ENCODE measurements around the gene SERPINA4.

SERPINA4 gene

DNA sequence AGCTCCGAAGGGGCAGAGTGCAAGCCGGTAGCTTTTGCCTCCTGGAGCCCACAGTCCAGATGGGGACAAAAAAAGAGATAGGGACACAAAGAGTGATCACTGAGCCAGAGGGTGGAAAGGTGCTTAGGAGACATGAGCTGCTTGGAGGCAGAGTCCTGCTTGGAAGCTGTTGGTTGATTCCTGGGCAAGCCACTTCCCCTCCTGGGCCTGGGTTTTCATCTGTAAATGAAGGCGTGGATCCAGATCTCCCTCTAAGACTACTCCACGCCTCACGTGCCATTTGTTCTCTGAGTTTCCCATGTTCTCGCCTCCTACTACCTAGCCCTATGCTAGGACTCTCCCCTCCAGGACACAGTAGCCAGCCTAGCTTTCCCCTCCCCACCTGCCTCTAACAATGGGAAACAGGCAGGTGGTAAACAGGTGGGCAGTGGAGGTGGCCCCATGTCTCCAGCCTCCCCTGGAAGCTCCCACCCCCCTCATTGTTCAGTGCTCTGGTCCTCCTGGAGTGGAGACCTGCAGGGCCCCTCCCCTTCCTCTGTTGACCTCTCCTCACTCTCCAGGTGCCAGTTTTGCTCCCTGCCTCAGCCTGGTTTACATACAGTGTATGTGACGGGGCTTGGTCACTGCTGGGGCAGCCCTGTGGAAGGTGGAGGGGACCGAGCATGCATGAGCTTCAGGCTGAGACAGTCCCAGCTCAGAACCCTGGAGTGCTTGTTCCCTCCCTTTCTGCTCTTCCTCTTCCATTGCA is 54.8 kb downstream of the SERPINA4 start:
- DNase-seq (ENCODE audit: low spot score) = no peak

DNA sequence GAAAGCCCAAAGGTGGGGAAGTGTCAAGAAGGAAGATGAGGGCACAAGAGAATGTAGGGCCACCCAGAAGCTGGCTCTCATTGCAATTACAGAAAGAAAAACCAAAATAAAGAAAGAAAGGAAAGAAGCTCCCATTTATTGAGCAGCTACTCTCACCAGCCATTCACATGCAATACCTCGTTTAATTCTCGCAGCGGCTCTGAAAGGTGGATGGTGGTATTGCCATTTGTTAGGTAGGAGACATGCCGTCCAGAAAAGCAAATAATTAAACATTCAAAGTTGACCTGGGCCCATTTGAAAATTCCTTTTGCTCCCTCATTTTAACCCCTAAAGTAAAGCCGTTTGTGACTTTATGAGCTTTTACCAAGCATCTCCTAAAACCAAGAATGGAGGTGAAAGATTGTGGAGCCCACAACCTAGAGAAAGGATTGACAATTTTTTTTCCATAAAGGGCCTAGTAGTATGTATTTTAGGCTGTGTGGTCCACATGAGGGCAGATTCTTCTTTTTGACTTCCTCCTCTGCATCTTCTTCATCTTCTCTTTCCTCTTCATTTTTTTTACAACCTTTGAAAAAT is 56.2 kb downstream of the SERPINA4 start:
- no peak for DNase-seq (ENCODE audit: low spot score)

DNA sequence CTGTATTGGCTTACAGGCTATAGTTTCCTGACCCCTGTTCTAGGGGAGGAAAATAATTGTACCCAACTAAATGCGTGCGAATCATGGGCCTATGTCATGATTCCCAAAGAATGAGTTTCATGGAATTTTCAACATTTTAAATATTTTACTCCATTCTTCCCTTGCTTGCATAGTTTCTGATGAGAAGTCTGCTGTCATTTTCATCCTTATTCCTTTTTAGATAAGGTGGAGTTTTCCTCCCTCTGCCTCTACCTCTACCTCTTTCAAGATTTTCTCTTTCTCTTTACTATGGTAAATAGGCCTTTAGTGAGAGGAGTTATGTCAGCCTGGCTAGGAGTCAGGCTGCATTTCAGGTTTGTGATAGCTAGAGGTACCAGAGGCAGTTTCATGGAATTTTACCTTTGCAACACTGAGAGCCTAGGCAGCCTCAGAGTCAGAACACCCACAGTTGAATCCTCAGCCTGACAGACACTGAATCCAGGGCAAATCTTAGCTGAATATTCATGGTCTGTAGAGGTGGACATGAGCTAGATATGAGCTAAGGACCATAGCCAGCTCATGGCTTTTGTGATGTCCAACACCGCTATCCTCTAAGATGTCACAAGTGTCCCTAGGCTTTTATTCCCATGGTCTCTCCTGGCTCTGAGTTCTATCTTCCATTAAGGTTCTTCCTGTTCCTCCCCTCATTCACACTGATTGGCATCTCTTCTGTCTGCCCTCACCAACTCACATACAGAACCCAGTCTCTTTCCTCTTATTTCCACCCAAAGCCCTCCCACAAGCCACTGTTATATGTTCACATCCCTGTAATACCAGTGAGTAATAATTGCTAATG is 57.0 kb downstream of the SERPINA4 start:
- DNase-seq (ENCODE audit: low spot score) = no peak

DNA sequence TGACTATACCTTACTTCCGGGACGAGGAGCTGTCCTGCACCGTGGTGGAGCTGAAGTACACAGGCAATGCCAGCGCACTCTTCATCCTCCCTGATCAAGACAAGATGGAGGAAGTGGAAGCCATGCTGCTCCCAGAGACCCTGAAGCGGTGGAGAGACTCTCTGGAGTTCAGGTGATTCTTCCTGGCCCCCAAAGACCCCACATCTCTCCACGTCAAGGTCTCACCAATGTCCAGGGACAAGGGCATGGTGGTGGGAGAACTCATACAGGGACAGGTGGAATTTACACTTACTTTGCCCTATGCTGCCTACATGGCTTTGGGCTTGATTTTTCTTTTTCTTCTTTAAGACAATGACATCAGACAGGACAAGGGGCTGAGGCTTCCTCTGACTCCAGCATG is 58.1 kb downstream of the SERPINA4 start:
- DNase-seq (ENCODE audit: low spot score) = no peak
